HCT116 (cell line): ENCODE results near the gene MAP2K5. TPM values are rescaled to one million over a fixed set of nuclear protein-coding genes. Genes with fewer than 3 reads are reported as not detected.

Experiments used
- ATAC-seq: fragments of 200-7000 bp; cut with Tn5 transposase; 2 replicates; pipeline ENCODE4 v1.9.1; 2020; ENCODE audit warnings: mild to moderate bottlenecking, moderate library complexity
- BruUV-seq: library from RNA; stranded (reverse); fragments of 400-500 nt; replicated peaks from 2 replicates; lab custom pipeline; 2021; lab: Mats Ljungman, UMichigan
- CTCF ChIA-PET: fragments of 300-600 bp; sonication (Branson Sonifier 250); formaldehyde crosslinking; loops from one replicate; lab custom pipeline; 2021; ENCODE audit warnings: antibody characterized with exemption; lab: Charles Lee
- POLR2A ChIA-PET: fragments of 300-600, 350-600 bp; sonication (Branson Sonifier 250); formaldehyde crosslinking; loops from one replicate; lab custom pipeline; 2021; ENCODE audit warnings: antibody characterized with exemption; lab: Charles Lee
- RAD21 ChIA-PET, 2 experiments: fragments of 300-600 bp; sonication (Branson Sonifier 250); formaldehyde crosslinking; loops; one replicate each; lab custom pipeline; 2023; ENCODE audit warnings: low total read pairs in 2 of 2; ENCODE audit not compliant: uncharacterized antibody in 2 of 2, unreplicated experiment in 2 of 2, low non-redundant PET in 1 of 2; lab: Charles Lee
- DNase-seq: peaks from one replicate; pipeline ENCODE4 v3.0.0-alpha.2; 2010; ENCODE audit warnings: low read depth, low spot score
- H2AFZ ChIP-seq: fragments of 200-600 bp; shearing (Covaris generic), sonication (generic); 2 replicates; pipeline ENCODE4 v1.6.1; 2017; ENCODE audit warnings: low read depth, mixed run types, mixed read lengths, antibody characterized with exemption, low read length; ENCODE audit not compliant: poor library complexity, severe bottlenecking
- H3K27ac ChIP-seq: 2 replicates; pipeline ENCODE4 v1.5.1; 2012; ENCODE audit warnings: low read depth, low read length
- H3K27me3 ChIP-seq: fragments of 200-600 bp; sonication (generic); 2 replicates; pipeline ENCODE4 v1.6.1; 2016; ENCODE audit warnings: mixed run types, low read length, mixed read lengths; ENCODE audit not compliant: insufficient read depth
- H3K36me3 ChIP-seq, 2 experiments: fragments of 200-500 bp in 1 of 2; fragments of 200-600 bp in 1 of 2; sonication (Bioruptor generic) in 1 of 2; sonication (generic) in 1 of 2; 2 replicates each; pipeline versions ENCODE4 v1.5.1 to v1.6.1; 2014 to 2016; ENCODE audit warnings: low read length in 2 of 2, inconsistent platforms in 1 of 2, mixed read lengths in 1 of 2, mixed run types in 1 of 2; ENCODE audit not compliant: insufficient read depth in 2 of 2, control insufficient read depth in 1 of 2
- H3K4me1 ChIP-seq, 2 experiments: fragments of 200-600 bp in 1 of 2; sonication (generic) in 1 of 2; 2 replicates each; pipeline versions ENCODE4 v1.5.1 to v1.6.1; 2012 to 2017; ENCODE audit warnings: low read length in 2 of 2, inconsistent platforms in 1 of 2, mild to moderate bottlenecking in 1 of 2, mixed read lengths in 1 of 2, mixed run types in 1 of 2, moderate library complexity in 1 of 2; ENCODE audit not compliant: insufficient read depth in 2 of 2, control insufficient read depth in 1 of 2
- H3K4me2 ChIP-seq: fragments of 200-600 bp; sonication (generic); 2 replicates; pipeline ENCODE4 v1.6.1; 2017; ENCODE audit warnings: mixed run types, low read length, mixed read lengths
- H3K4me3 ChIP-seq, 2 experiments: fragments of 200-600 bp in 1 of 2; sonication (generic) in 1 of 2; replicated peaks in 1 of 2; 2 replicates each; pipeline ENCODE4 v1.5.1; 2011 to 2016; ENCODE audit warnings: low read length in 2 of 2, control low read depth in 1 of 2, low read depth in 1 of 2, mild to moderate bottlenecking in 1 of 2, mixed read lengths in 1 of 2, mixed run types in 1 of 2
- H3K79me2 ChIP-seq: fragments of 200-600 bp; sonication (generic); 2 replicates; pipeline ENCODE4 v1.6.1; 2017; ENCODE audit warnings: mild to moderate bottlenecking, mixed run types, low read length, moderate library complexity, mixed read lengths; ENCODE audit not compliant: insufficient read depth
- H3K9ac ChIP-seq: fragments of 200-600 bp; sonication (generic); 2 replicates; pipeline ENCODE4 v1.6.1; 2016; ENCODE audit warnings: low read length, mixed read lengths
- H3K9me2 ChIP-seq: fragments of 200-600 bp; sonication (generic), shearing (Covaris generic); 2 replicates; pipeline ENCODE4 v1.6.1; 2017; ENCODE audit warnings: mixed run types, mild to moderate bottlenecking, moderate library complexity; ENCODE audit not compliant: insufficient read depth
- H3K9me3 ChIP-seq, 2 experiments: fragments of 200-500 bp in 1 of 2; fragments of 200-600 bp in 1 of 2; sonication (Bioruptor generic) in 1 of 2; sonication (generic) in 1 of 2; 2 replicates each; pipeline ENCODE4 v1.6.1; 2014 to 2017; ENCODE audit warnings: low read length in 2 of 2, mixed read lengths in 2 of 2, inconsistent platforms in 1 of 2, low read depth in 1 of 2, mild to moderate bottlenecking in 1 of 2, mixed run types in 1 of 2, moderate library complexity in 1 of 2; ENCODE audit not compliant: control insufficient read depth in 1 of 2, insufficient read depth in 1 of 2
- H4K20me1 ChIP-seq: fragments of 200-600 bp; sonication (generic), shearing (Covaris generic); 2 replicates; pipeline ENCODE4 v1.6.1; 2017; ENCODE audit warnings: mixed run types, mild to moderate bottlenecking, moderate library complexity; ENCODE audit not compliant: insufficient read depth
- CEBPB ChIP-seq: IDR thresholded peaks from 2 replicates; pipeline ENCODE4 v1.6.1; 2012; ENCODE audit warnings: low read depth
- FOSL1 ChIP-seq: IDR thresholded peaks from 2 replicates; pipeline ENCODE4 v1.6.1; 2012; ENCODE audit warnings: low read depth
- JUND ChIP-seq: IDR thresholded peaks from 2 replicates; pipeline ENCODE4 v1.6.1; 2012
- RAD21 ChIP-seq: IDR thresholded peaks from 2 replicates; pipeline ENCODE4 v1.6.1; 2012; ENCODE audit warnings: low read depth, mild to moderate bottlenecking
- SIN3A ChIP-seq: IDR thresholded peaks from 2 replicates; pipeline ENCODE4 v1.6.1; 2012; ENCODE audit warnings: low read depth
- TCF7L2 ChIP-seq: IDR thresholded peaks from 2 replicates; pipeline ENCODE4 v1.7.0; 2011; ENCODE audit warnings: borderline replicate concordance, inconsistent platforms; ENCODE audit not compliant: insufficient read depth, insufficient read length; ENCODE audit errors: extremely low read depth
- ZNF274 ChIP-seq: fragments of 200-500 bp; sonication (Bioruptor generic); IDR thresholded peaks from 2 replicates; pipeline ENCODE4 v1.6.1; 2014; ENCODE audit warnings: mild to moderate bottlenecking, low read depth, low read length, inconsistent platforms
- intact Hi-C: fragments of 100-400 bp; cut with micrococcal nuclease; formaldehyde crosslinking; loops from 2 replicates; pipeline ENCODE4 v1.10.0; 2022
- total RNA-seq: library from RNA; stranded (reverse); gene quantifications from one replicate; pipeline ENCODE4 v1.2.1, GENCODE V29; 2021; ENCODE audit not compliant: unreplicated experiment
- TF ChIP-seq, protein P1 (sequence below), 3 experiments: fragments of 200-600 bp in 1 of 3; sonication (generic) in 1 of 3; IDR thresholded peaks in 2 of 3; conservative IDR thresholded peaks in 1 of 3; 2 replicates each; pipeline ENCODE4 v1.5.1; 2012 to 2017; ENCODE audit warnings: low read depth in 2 of 3, low read length in 2 of 3, antibody characterized with exemption in 1 of 3, borderline replicate concordance in 1 of 3, control low read depth in 1 of 3, mild to moderate bottlenecking in 1 of 3, mixed read lengths in 1 of 3, mixed run types in 1 of 3, moderate library complexity in 1 of 3; ENCODE audit not compliant: insufficient read depth in 1 of 3
- TF ChIP-seq, protein P2 (sequence below): IDR thresholded peaks from 2 replicates; pipeline ENCODE4 v1.6.1; 2012; ENCODE audit warnings: low read depth

Gene MAP2K5
- total RNA-seq, 1 experiment from 2014 or later, result 15.6 TPM

DNA sequence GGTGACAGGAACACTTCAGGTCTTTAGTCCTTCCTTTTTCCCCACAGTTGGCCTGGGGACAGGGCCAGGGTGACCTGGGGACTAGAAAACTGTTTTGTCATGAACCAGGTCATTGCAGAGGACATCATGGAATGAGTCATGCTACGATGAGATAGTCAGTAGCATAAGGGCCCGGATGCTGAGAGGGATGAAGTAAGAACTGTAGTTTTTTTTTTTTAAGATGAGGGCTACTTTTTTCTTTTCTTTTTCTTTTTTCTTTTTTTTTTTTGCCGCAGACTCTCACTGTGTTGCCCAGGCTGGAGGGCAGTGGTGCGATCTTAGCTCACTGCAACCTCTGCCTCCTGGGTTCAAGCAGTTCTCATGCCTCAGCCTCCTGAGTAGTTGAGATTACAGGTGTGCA, 8.0 kb downstream of the MAP2K5 start:
- H3K9me3 ChIP-seq, result no peaks in the 10 kb centered on the region
- H2AFZ ChIP-seq, result no peak overlapping the region
- no peak overlapping the region for H3K9ac ChIP-seq
- H3K4me1 ChIP-seq, result no peaks in the 10 kb centered on the region
- POLR2A ChIA-PET, result no interaction called here
- H3K27me3 ChIP-seq, result no peaks in the 10 kb centered on the region
- no peaks in the 10 kb centered on the region for H3K9me2 ChIP-seq
- H3K36me3 ChIP-seq, result no peaks in the 10 kb centered on the region
- intact Hi-C loops, result no loop called here
- H3K4me2 ChIP-seq, result no peak overlapping the region
- H3K27ac ChIP-seq, result no peak overlapping the region
- CTCF ChIA-PET, result no interaction called here
- H4K20me1 ChIP-seq, result no peaks in the 10 kb centered on the region
- RAD21 ChIA-PET, result no interaction called here
- no TSS peak for BruUV-seq
- ATAC-seq (no peak), DNase-seq (no peak)
- TF ChIP-seq ZNF274 (no peak), FOSL1 (no peak), TCF7L2 (no peak), RAD21 (no peak), SIN3A (no peak), CEBPB (no peak)
- no peak overlapping the region for H3K4me3 ChIP-seq
- H3K79me2 ChIP-seq, result no peaks in the 10 kb centered on the region

DNA sequence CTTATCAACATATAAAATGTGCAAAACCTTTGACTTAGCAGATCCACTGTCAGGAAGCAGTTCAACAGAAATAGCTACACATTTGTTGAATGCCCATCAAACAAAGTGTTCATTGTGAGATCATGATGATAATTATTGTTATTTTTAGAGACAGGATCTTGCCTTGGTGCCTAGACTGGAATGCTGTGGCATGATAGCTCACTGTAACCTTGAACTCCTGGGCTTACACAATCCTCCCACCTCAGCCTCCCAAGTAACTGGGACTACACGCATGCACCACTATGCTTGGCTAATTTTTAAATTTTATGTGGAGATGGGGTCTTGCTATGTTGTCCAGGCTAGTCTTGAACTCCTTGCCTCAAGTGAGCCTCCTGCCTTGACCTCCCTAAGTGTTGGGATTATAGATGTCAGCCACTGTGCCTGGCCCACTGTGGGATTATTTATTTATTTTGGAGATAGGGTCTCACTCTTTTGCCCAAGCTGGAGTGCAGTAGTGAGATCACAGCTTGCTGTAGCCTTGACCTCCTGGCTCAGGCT, 8.8 kb downstream of the MAP2K5 start:
- H3K4me2 ChIP-seq, result no peak overlapping the region
- H3K4me1 ChIP-seq, result no peaks in the 10 kb centered on the region
- ATAC-seq, result no peak
- H3K27ac ChIP-seq, result no peak overlapping the region
- no peaks in the 10 kb centered on the region for H3K9me2 ChIP-seq
- H4K20me1 ChIP-seq, result no peaks in the 10 kb centered on the region
- no peak overlapping the region for H3K9ac ChIP-seq
- no TSS peak for BruUV-seq
- no peaks in the 10 kb centered on the region for H3K36me3 ChIP-seq
- H2AFZ ChIP-seq, result no peak overlapping the region
- CTCF ChIA-PET, result no interaction called here
- no peaks in the 10 kb centered on the region for H3K79me2 ChIP-seq
- intact Hi-C loops, result no loop called here
- TF ChIP-seq CEBPB, result no peak
- no peak for TF ChIP-seq TCF7L2
- TF ChIP-seq ZNF274, result no peak
- no peak for TF ChIP-seq JUND
- TF ChIP-seq, protein P1, sequence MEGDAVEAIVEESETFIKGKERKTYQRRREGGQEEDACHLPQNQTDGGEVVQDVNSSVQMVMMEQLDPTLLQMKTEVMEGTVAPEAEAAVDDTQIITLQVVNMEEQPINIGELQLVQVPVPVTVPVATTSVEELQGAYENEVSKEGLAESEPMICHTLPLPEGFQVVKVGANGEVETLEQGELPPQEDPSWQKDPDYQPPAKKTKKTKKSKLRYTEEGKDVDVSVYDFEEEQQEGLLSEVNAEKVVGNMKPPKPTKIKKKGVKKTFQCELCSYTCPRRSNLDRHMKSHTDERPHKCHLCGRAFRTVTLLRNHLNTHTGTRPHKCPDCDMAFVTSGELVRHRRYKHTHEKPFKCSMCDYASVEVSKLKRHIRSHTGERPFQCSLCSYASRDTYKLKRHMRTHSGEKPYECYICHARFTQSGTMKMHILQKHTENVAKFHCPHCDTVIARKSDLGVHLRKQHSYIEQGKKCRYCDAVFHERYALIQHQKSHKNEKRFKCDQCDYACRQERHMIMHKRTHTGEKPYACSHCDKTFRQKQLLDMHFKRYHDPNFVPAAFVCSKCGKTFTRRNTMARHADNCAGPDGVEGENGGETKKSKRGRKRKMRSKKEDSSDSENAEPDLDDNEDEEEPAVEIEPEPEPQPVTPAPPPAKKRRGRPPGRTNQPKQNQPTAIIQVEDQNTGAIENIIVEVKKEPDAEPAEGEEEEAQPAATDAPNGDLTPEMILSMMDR (IDR thresholded peaks at IDR 0.05 in 2 of 3, conservative IDR thresholded peaks at IDR 0.05 in 1 of 3; ENCODE audit: borderline replicate concordance in 1 of 3, insufficient read depth in 1 of 3, low read depth in 2 of 3, low read length in 2 of 3), result no peak
- TF ChIP-seq, protein P2, sequence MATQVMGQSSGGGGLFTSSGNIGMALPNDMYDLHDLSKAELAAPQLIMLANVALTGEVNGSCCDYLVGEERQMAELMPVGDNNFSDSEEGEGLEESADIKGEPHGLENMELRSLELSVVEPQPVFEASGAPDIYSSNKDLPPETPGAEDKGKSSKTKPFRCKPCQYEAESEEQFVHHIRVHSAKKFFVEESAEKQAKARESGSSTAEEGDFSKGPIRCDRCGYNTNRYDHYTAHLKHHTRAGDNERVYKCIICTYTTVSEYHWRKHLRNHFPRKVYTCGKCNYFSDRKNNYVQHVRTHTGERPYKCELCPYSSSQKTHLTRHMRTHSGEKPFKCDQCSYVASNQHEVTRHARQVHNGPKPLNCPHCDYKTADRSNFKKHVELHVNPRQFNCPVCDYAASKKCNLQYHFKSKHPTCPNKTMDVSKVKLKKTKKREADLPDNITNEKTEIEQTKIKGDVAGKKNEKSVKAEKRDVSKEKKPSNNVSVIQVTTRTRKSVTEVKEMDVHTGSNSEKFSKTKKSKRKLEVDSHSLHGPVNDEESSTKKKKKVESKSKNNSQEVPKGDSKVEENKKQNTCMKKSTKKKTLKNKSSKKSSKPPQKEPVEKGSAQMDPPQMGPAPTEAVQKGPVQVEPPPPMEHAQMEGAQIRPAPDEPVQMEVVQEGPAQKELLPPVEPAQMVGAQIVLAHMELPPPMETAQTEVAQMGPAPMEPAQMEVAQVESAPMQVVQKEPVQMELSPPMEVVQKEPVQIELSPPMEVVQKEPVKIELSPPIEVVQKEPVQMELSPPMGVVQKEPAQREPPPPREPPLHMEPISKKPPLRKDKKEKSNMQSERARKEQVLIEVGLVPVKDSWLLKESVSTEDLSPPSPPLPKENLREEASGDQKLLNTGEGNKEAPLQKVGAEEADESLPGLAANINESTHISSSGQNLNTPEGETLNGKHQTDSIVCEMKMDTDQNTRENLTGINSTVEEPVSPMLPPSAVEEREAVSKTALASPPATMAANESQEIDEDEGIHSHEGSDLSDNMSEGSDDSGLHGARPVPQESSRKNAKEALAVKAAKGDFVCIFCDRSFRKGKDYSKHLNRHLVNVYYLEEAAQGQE, result no peak
- TF ChIP-seq, all 23 proteins: peak for 0
- POLR2A ChIA-PET, result no interaction called here
- RAD21 ChIA-PET, result no interaction called here
- Histone ChIP-seq H3K4me3 (no peak overlapping the region), H3K27me3 (no peaks in the 10 kb centered on the region), H3K9me3 (no peaks in the 10 kb centered on the region)
- no peak for DNase-seq
